IPS DF 4.7 (cell line): Measurements from ENCODE around the gene THAP7.

Experiments used
- DNase-seq: peaks from one replicate; pipeline ENCODE4 v3.0.0-alpha.2; 2013; ENCODE audit warnings: low spot score; ENCODE audit errors: extremely low read depth

THAP7 gene

GRCh38 chr22:20994128-20994901 lies 7.6 kb downstream of the THAP7 start:
- no peak for DNase-seq

DNA sequence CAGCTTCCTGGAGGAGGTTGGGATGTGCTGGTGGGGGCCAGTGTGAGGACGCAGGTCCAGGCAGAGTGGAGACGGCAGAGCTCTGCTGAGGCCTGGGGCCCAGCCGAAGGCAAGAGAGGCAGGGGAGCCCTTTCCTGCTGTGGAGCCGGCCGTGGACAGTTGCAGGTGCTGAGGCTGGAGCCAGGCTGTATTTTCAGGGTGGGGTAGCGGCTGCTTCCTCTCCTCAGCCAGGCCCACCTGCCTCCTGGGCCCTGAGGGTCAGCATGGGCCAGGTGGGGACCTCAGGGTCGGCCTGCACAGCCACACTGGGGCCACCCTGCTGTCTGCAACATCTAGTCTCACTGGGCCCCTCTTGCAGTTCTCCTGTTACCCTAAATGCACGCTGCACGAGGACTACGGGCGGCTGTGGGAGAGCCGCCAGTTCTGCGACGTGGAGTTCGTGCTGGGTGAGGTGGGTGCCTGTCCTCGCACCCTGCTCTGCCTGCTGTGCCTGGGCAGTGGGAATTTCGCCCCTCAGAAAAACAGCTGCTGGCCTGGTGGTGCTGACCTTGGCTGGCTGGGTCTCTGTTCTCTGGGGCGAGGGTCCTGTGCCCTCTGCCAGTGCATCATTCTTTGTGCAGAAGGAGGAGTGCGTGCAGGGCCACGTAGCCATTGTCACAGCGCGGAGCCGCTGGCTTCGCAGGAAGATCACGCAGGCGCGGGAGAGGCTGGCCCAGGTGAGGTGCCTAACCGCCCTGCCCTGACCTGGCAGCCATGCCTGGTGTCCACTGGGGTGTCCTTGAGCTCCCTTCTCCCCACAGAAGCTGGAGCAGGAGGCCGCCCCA lies 8.4 kb downstream of the THAP7 start:
- no peak for DNase-seq

GRCh38 chr22:20992456-20993303 lies 9.2 kb downstream of the THAP7 start:
- no peak for DNase-seq

DNA sequence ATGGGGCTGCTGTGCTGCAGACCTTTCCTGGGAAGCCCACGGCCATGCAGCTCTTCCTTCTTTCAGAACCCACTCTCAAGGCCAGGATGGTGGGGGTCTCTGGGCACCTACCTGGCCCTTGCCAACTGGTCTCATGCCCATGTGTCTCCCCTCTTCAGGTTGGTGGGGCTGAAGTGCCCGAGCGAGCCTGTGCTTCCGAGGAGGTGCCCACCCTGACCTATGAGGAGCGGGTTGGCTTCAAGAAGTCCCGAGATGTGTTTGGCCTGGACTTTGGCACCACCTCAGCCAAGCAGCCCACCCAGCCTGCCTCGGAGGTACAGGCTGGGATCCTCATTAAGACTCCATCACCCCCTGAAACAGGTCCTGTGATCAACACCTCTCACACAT lies 9.9 kb downstream of the THAP7 start:
- no peak for DNase-seq

DNA sequence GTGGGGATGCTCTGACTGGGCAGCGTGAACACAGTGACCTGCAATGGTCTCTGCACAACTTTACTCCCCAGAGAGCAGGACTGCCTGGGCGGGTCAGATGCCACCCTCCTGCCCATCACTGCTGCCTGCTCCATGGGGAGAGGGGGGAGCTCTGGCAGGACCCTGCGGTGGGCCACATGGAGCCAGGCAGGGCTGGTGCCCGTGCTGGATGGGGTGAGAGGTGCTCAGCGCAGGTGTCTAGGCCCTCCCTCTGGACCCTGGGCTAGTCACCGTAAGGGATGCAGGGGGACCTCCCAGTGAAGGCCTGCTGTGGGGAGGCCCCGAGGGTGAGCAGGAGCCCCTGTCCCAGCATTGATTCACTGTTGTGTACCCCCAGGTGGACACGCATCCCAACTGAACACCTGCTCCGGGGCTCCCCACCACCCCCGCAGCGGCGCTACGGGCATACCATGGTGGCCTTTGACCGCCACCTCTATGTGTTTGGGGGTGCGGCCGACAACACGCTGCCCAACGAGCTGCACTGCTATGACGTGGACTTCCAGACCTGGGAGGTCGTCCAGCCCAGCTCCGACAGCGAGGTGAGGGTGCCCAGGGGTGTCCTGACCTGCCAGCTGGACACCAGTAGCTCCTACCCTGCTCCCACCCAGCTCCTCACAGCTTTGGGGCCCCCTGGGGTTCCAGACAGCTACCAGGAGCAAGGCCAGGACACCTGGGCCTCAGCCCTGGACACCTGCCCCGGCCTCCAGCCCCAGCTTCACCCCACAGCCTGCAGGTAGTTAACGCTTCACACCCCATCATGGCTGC lies 10.5 kb downstream of the THAP7 start:
- DNase-seq = no peak

- DNase-seq = no peak
Observed at GRCh38 chr22:20990184-20991180, 11.4 kb downstream of the THAP7 start.

- DNase-seq = no peak
Observed at GRCh38 chr22:20989323-20990138, 12.4 kb downstream of the THAP7 start.

GRCh38 chr22:20988573-20989322 lies 13.2 kb downstream of the THAP7 start:
- no peak for DNase-seq

DNA sequence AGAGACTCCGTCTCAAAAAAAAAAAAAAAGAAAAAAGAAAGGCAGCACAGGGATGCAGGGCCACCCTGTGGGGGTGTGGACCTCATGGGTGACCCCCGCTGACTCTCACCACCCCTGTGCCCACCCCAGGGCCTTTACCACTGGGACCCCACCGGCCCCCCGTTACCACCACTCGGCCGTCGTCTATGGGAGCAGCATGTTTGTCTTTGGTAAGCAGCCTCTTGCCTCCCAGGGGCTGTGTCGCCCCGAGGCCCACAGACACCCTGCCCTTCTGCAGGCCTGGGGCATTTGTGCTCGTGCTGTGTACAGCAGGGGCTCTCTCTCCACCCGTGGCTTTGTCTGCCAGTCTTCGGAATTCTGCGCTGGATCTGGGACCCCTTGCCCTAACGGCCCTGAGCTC lies 14.5 kb downstream of the THAP7 start:
- no peak for DNase-seq

- no peak for DNase-seq
Observed at GRCh38 chr22:20986365-20986764, 15.6 kb downstream of the THAP7 start.

GRCh38 chr22:20985720-20986119 lies 16.2 kb downstream of the THAP7 start:
- DNase-seq = no peak

DNA sequence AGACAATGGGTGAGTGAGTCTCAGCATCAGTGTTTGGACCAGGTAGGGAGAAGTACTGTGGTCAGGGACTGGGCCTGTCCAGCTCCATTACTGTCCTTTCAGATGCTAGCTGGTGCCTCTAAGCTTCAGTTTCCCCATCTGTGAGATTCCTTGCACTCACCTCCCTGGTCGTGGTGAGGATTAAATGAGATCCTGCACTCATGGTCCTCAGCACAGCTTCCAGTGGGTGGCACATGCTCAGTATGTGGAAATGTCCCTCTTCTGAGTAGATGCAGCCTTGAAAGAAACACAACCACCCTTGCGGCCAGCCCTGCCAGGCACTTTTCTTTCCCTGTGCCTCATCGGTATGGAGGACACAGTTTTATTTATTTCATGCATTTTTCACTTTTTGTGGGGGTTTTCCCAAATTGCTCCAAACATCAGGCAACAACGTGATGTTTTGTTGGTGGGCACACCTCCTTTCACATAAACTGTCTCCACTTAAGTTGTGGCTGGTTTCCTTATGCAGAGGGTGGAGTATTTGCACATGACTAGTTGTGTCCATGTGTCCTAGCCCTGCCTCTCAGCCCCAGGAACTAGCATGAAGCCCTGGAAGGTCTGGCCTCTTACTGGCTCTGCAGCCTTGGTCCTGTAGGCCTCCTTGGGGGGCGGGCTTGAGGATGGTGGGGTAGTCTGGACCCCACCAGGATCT lies 18.7 kb downstream of the THAP7 start:
- DNase-seq = no peak

- no peak for DNase-seq
Observed at GRCh38 chr22:20982563-20982882, 19.4 kb downstream of the THAP7 start.

DNA sequence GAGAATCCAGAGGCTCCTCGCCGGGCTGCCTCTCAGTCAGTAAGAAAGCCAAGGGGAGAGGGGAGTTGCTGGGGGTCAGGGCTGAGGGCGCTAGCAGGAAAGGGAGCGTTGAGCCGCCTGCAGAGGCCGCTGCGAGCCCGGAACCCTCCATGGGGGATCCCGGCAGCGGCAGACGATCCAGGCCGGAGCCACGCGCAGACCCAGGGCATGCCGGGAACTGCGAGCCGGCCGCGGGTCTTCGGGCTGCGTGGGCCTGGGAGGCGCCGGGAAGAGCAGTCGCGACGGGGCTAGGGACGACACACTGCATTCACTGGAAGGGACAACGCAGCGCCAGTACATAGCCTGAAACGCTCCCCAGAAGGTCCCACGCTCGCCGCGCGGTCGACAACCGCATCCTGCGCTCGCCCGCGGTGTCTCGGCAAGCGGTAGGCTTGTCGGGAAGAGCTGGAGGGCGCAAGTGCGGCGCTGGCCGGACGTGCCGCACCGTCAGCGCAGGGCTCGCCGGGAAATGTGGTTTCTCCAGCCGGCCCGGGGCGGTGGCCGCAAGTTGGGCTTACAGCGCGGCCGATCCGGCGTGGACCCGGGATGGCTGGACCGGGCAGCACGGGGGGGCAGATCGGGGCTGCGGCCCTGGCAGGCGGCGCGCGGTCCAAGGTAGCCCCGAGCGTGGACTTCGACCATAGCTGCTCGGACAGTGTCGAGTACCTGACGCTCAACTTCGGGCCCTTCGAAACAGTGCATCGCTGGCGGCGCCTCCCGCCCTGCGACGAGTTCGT lies 19.9 kb downstream of the THAP7 start, which contains the start of gene LZTR1:
Gene LZTR1 (plus strand): TSS at position 511 of the 776 bp plus-strand sequence. CDS start 75 bp downstream, at position 586.
- no peak for DNase-seq

- no peak for DNase-seq
Observed at GRCh38 chr22:20980938-20981722, 20.8 kb downstream of the THAP7 start.

DNA sequence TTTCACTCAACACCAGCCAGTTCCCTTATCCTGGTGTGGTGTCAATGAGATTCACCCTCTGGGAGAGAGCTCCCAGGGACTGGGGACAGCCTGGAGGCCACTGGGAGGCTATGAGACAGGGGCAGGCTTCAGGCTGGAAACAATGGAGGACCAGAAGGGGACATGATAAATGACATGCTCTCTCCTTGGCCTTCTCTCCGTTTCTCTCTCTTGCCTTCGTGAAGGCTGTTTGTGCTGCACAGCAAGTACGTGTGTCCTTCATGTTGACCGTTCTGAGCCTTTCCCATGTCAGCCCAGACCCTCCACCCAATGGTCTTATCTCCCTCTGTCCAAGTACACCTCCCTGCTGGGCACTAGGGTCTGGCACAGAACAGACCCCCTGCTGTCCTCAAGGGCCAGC lies 21.4 kb downstream of the THAP7 start:
- DNase-seq = no peak
